Parathyroid adenoma (tissue), 2 donors: Measurements from ENCODE around the gene RPS6KA4.

Experiments used
- H2AFZ ChIP-seq: fragments of 300-600 bp; sonication (generic); one replicate; pipeline ENCODE4 v1.7.0; 2017; ENCODE audit warnings: antibody characterized with exemption, mild to moderate bottlenecking
- H3K27ac ChIP-seq: fragments of 300-600 bp; sonication (generic); one replicate; pipeline ENCODE4 v1.7.0; 2017
- H3K27me3 ChIP-seq: fragments of 300-600 bp; sonication (generic); one replicate; pipeline ENCODE4 v1.7.0; 2017; ENCODE audit warnings: low read length; ENCODE audit not compliant: control insufficient read depth, insufficient read depth
- H3K36me3 ChIP-seq: fragments of 300-600 bp; sonication (generic); one replicate; pipeline ENCODE4 v1.7.0; 2017; ENCODE audit warnings: low read length; ENCODE audit not compliant: control insufficient read depth, insufficient read depth
- H3K4me1 ChIP-seq: fragments of 300-600 bp; sonication (generic); one replicate; pipeline ENCODE4 v1.7.0; 2017; ENCODE audit warnings: control low read depth
- H3K4me2 ChIP-seq: fragments of 300-600 bp; sonication (generic); one replicate; pipeline ENCODE4 v1.7.0; 2017; ENCODE audit warnings: low read length
- H3K4me3 ChIP-seq: fragments of 300-600 bp; sonication (generic); one replicate; pipeline ENCODE4 v1.7.0; 2017; ENCODE audit warnings: low read depth, low read length
- H3K79me2 ChIP-seq: fragments of 300-600 bp; sonication (generic); one replicate; pipeline ENCODE4 v1.7.0; 2017; ENCODE audit warnings: control low read depth
- H3K9ac ChIP-seq: fragments of 300-600 bp; sonication (generic); one replicate; pipeline ENCODE4 v1.7.0; 2017; ENCODE audit warnings: mild to moderate bottlenecking
- H3K9me3 ChIP-seq: fragments of 300-600 bp; sonication (generic); one replicate; pipeline ENCODE4 v1.7.0; 2017; ENCODE audit warnings: low read length; ENCODE audit not compliant: control insufficient read depth
- CTCF ChIP-seq: fragments of 300-600 bp; sonication (generic); IDR thresholded peaks from one replicate; pipeline ENCODE4 v1.7.0; 2017; ENCODE audit warnings: antibody characterized with exemption, mild to moderate bottlenecking
- donor health status: primary hyperparathyroidism.

Gene RPS6KA4

GRCh38 chr11:64388894-64389293, 29.9 kb downstream of the RPS6KA4 start:
- H3K4me2 ChIP-seq, result no peak overlapping the region
- no peaks in the 10 kb centered on the region for H3K4me1 ChIP-seq
- no peak for TF ChIP-seq CTCF
- no peak overlapping the region for H3K4me3 ChIP-seq
- H3K36me3 ChIP-seq, result no peaks in the 10 kb centered on the region
- H3K27me3 ChIP-seq, result no peaks in the 10 kb centered on the region
- no peak overlapping the region for H3K27ac ChIP-seq
- H3K9ac ChIP-seq, result no peak overlapping the region
- no peaks in the 10 kb centered on the region for H3K79me2 ChIP-seq
- no peaks in the 10 kb centered on the region for H3K9me3 ChIP-seq
- no peak overlapping the region for H2AFZ ChIP-seq

GRCh38 chr11:64389851-64390250, 30.9 kb downstream of the RPS6KA4 start:
- H3K79me2 ChIP-seq, result no peaks in the 10 kb centered on the region
- no peaks in the 10 kb centered on the region for H3K9me3 ChIP-seq
- H3K4me1 ChIP-seq, result no peaks in the 10 kb centered on the region
- no peaks in the 10 kb centered on the region for H3K27me3 ChIP-seq
- no peak overlapping the region for H3K9ac ChIP-seq
- no peak overlapping the region for H3K4me2 ChIP-seq
- H3K27ac ChIP-seq, result no peak overlapping the region
- H2AFZ ChIP-seq, result no peak overlapping the region
- H3K36me3 ChIP-seq, result no peaks in the 10 kb centered on the region
- no peak overlapping the region for H3K4me3 ChIP-seq
- no peak for TF ChIP-seq CTCF

- H3K27ac ChIP-seq, result no peak overlapping the region
- no peaks in the 10 kb centered on the region for H3K4me1 ChIP-seq
- H2AFZ ChIP-seq, result no peak overlapping the region
- H3K4me2 ChIP-seq, result no peak overlapping the region
- no peaks in the 10 kb centered on the region for H3K36me3 ChIP-seq
- no peaks in the 10 kb centered on the region for H3K79me2 ChIP-seq
- no peaks in the 10 kb centered on the region for H3K9me3 ChIP-seq
- no peak for TF ChIP-seq CTCF
- H3K9ac ChIP-seq, result no peak overlapping the region
- H3K4me3 ChIP-seq, result no peak overlapping the region
- no peaks in the 10 kb centered on the region for H3K27me3 ChIP-seq
Measured at GRCh38 chr11:64390558-64390957, 31.6 kb downstream of the RPS6KA4 start.

GRCh38 chr11:64391839-64392238, 32.9 kb downstream of the RPS6KA4 start:
- TF ChIP-seq CTCF, result no peak
- H3K4me2 ChIP-seq, result no peak overlapping the region
- no peaks in the 10 kb centered on the region for H3K79me2 ChIP-seq
- H3K36me3 ChIP-seq, result no peaks in the 10 kb centered on the region
- no peak overlapping the region for H3K4me3 ChIP-seq
- no peak overlapping the region for H2AFZ ChIP-seq
- H3K4me1 ChIP-seq, result no peaks in the 10 kb centered on the region
- no peaks in the 10 kb centered on the region for H3K27me3 ChIP-seq
- no peak overlapping the region for H3K27ac ChIP-seq
- no peak overlapping the region for H3K9ac ChIP-seq
- no peaks in the 10 kb centered on the region for H3K9me3 ChIP-seq

- no peak overlapping the region for H3K4me3 ChIP-seq
- no peak for TF ChIP-seq CTCF
- no peak overlapping the region for H2AFZ ChIP-seq
- H3K27ac ChIP-seq, result no peak overlapping the region
- H3K79me2 ChIP-seq, result no peaks in the 10 kb centered on the region
- H3K36me3 ChIP-seq, result no peaks in the 10 kb centered on the region
- no peaks in the 10 kb centered on the region for H3K27me3 ChIP-seq
- no peaks in the 10 kb centered on the region for H3K4me1 ChIP-seq
- H3K9ac ChIP-seq, result no peak overlapping the region
- H3K4me2 ChIP-seq, result no peak overlapping the region
- H3K9me3 ChIP-seq, result no peaks in the 10 kb centered on the region
Measured at GRCh38 chr11:64395545-64396078, 36.6 kb downstream of the RPS6KA4 start.
